ENCODE measurements around the gene ARHGAP42. TPM values are rescaled to one million over a fixed set of nuclear protein-coding genes. Genes with fewer than 3 reads are reported as not detected.
A peak's percentile ranks its signal among the peaks of the same experiment; 100 is the strongest.

Gene ARHGAP42
- total and polyA plus RNA-seq, 8 donors = 17.1 to 45.2 (median 36.2) TPM

- no peaks in the 10 kb centered on the region for H3K27me3 ChIP-seq
- ATAC-seq (no peak), DNase-seq (no peak)
- TF ChIP-seq CTCF (IDR thresholded peaks at IDR 0.05) = no peak
- peaks cover 0 to 2% of the 10 kb centered on the region in 2 donors for H3K9me3 ChIP-seq
- H3K4me3 ChIP-seq = no peak overlapping the region
- H3K36me3 ChIP-seq = no peaks in the 10 kb centered on the region
- intact Hi-C loops (cut with DNase I) = no loop called here
- no peaks in the 10 kb centered on the region for H3K4me1 ChIP-seq
- no peak overlapping the region for H3K27ac ChIP-seq
Observed at GRCh38 chr11:100817620-100818019, 130.5 kb downstream of the ARHGAP42 start.

GRCh38 chr11:100820621-100821020, 133.5 kb downstream of the ARHGAP42 start:
- ATAC-seq (no peak), DNase-seq (no peak)
- Histone ChIP-seq H3K9me3 (no peaks in the 10 kb centered on the region), H3K4me1 (no peaks in the 10 kb centered on the region), H3K27ac (no peak overlapping the region), H3K4me3 (no peak overlapping the region), H3K27me3 (no peaks in the 10 kb centered on the region), H3K36me3 (no peaks in the 10 kb centered on the region)
- intact Hi-C loops (cut with DNase I) = no loop called here
- TF ChIP-seq CTCF (IDR thresholded peaks at IDR 0.05) = no peak

- intact Hi-C loops (cut with DNase I) = no loop called here
- no peak for DNase-seq
- no peak for TF ChIP-seq CTCF (IDR thresholded peaks at IDR 0.05)
- no peak for ATAC-seq
- H3K36me3 ChIP-seq = no peaks in the 10 kb centered on the region
- H3K4me3 ChIP-seq = no peak overlapping the region
- no peak overlapping the region for H3K27ac ChIP-seq
- no peaks in the 10 kb centered on the region for H3K27me3 ChIP-seq
- H3K9me3 ChIP-seq = no peaks in the 10 kb centered on the region
- no peaks in the 10 kb centered on the region for H3K4me1 ChIP-seq
Observed at GRCh38 chr11:100821198-100821597, 134.1 kb downstream of the ARHGAP42 start.

- Histone ChIP-seq H3K27me3 (no peaks in the 10 kb centered on the region), H3K36me3 (no peaks in the 10 kb centered on the region), H3K27ac (no peak overlapping the region), H3K4me3 (no peak overlapping the region), H3K9me3 (no peaks in the 10 kb centered on the region), H3K4me1 (no peaks in the 10 kb centered on the region)
- DNase-seq = peak in 2 of 4 donors; percentile 36 to 52
- no peak for ATAC-seq
- intact Hi-C loops (cut with DNase I) = no loop called here
- TF ChIP-seq CTCF (IDR thresholded peaks at IDR 0.05) = no peak
Observed at GRCh38 chr11:100823360-100823759, 136.3 kb downstream of the ARHGAP42 start.

- Histone ChIP-seq H3K9me3 (no peaks in the 10 kb centered on the region), H3K36me3 (no peaks in the 10 kb centered on the region), H3K4me1 (no peaks in the 10 kb centered on the region), H3K27me3 (no peaks in the 10 kb centered on the region), H3K4me3 (no peak overlapping the region), H3K27ac (no peak overlapping the region)
- ATAC-seq (no peak), DNase-seq (no peak)
- TF ChIP-seq CTCF (IDR thresholded peaks at IDR 0.05) = no peak
- intact Hi-C loops (cut with DNase I) = no loop called here
Observed at GRCh38 chr11:100824041-100824809, 137.1 kb downstream of the ARHGAP42 start.

Measured in left lung (tissue), 10 donors.